Esophagus muscularis mucosa (tissue), 4 donors: ENCODE results near the gene PPP2R5C. TPM values are rescaled to one million over a fixed set of nuclear protein-coding genes. Genes with fewer than 3 reads are reported as not detected.

Source experiments
- DNase-seq: peaks from one replicate; pipeline ENCODE4 v3.0.0-alpha.2; 2017; ENCODE audit errors: extremely low spot score
- H3K27ac ChIP-seq, 4 donors: fragments of 200-600 bp; sonication (generic); replicated peaks in 1 of 4; 1 replicate in 3 of 4; 2 replicates in 1 of 4; pipeline ENCODE4 v1.5.1; 2016 to 2019; ENCODE audit warnings: mild to moderate bottlenecking in 1 of 4
- H3K27me3 ChIP-seq, 4 donors: fragments of 200-600 bp; sonication (generic); one replicate each; pipeline versions ENCODE4 v1.5.1 to v1.6.0; 2016 to 2019
- H3K36me3 ChIP-seq, 4 donors: fragments of 200-600 bp; sonication (generic); one replicate each; pipeline ENCODE4 v1.5.1; 2016 to 2019
- H3K4me1 ChIP-seq, 4 donors: fragments of 200-600 bp; sonication (generic); one replicate each; pipeline ENCODE4 v1.5.1; 2016 to 2019
- H3K4me3 ChIP-seq, 4 donors: fragments of 200-600 bp; sonication (generic); 1 replicate in 2 of 4; 2 replicates in 2 of 4; pipeline ENCODE4 v1.5.1; 2016 to 2019; ENCODE audit warnings: mild to moderate bottlenecking in 4 of 4, moderate library complexity in 1 of 4
- H3K9me3 ChIP-seq, 4 donors: fragments of 200-600 bp; sonication (generic); 1 replicate in 3 of 4; 2 replicates in 1 of 4; pipeline ENCODE4 v1.5.1; 2016 to 2019
- CTCF ChIP-seq, 3 experiments: fragments of 200-600 bp in 2 of 3; fragments of 450-650 bp in 1 of 3; sonication (generic) in 2 of 3; IDR thresholded peaks; one replicate each; pipeline ENCODE4 v1.5.1; 2017 to 2019; ENCODE audit warnings: antibody characterized with exemption in 3 of 3, mild to moderate bottlenecking in 2 of 3, moderate library complexity in 1 of 3
- EP300 ChIP-seq: sonication (generic); formaldehyde crosslinking; IDR thresholded peaks from one replicate; pipeline ENCODE4 v1.6.1; 2017; ENCODE audit warnings: antibody characterized with exemption
- POLR2A ChIP-seq: fragments of 450-650 bp; IDR thresholded peaks from one replicate; pipeline ENCODE4 v1.6.1; 2017; ENCODE audit warnings: antibody characterized with exemption, moderate library complexity, mild to moderate bottlenecking, low read depth
- POLR2AphosphoS5 ChIP-seq, 2 donors: sonication (generic); formaldehyde crosslinking; IDR thresholded peaks; one replicate each; pipeline ENCODE4 v1.6.1; 2017; ENCODE audit warnings: antibody characterized with exemption in 2 of 2
- WGBS: methylation state at CpG from one replicate; pipeline ENCODE4 v1.1.5; 2018; 5-methylcytosine and 5-hydroxymethylcytosine counted together
- intact Hi-C: fragments of 100-400 bp; cut with DNase I; formaldehyde crosslinking; loops from one replicate; pipeline ENCODE4 v1.15.1; 2023
- total RNA-seq, 4 donors: library from RNA; depleted of rRNA; stranded (reverse); fragments of >200 nt; gene quantifications; one replicate each; pipeline versions ENCODE4 v1.1.0 to v1.2.1, GENCODE V29; 2016

The PPP2R5C gene
- total RNA-seq, 4 donors from 2014 or later, result 103 to 142 (median 131) TPM

- TF ChIP-seq EP300, result no peak
- TF ChIP-seq CTCF (IDR thresholded peaks at IDR 0.05), result no peak
- no peak for TF ChIP-seq POLR2A
- TF ChIP-seq POLR2AphosphoS5 (IDR thresholded peaks at IDR 0.05), result no peak
Observed at GRCh38 chr14:101839236-101839635, 77.7 kb downstream of the PPP2R5C start.

GRCh38 chr14:101839661-101840060, 78.2 kb downstream of the PPP2R5C start:
- no peaks in the 10 kb centered on the region for H3K27me3 ChIP-seq
- intact Hi-C loops, result loop anchor here (5.0 kb wide), 1 partner anchor 72 kb away; no protein-coding TSS in a partner anchor
- H3K27ac ChIP-seq, result peak overlapping the region in 1 of 4 donors; percentile 26
- no peak for TF ChIP-seq EP300
- TF ChIP-seq POLR2A, result no peak
- H3K4me3 ChIP-seq, result no peak overlapping the region
- peaks cover 0 to 3% (median 0%) of the 10 kb centered on the region in 4 donors for H3K36me3 ChIP-seq
- DNase-seq, result no peak
- WGBS, result 87% methylated on average over 6 of the region's 6 CpGs
- peaks cover 42 to 85% (median 62%) of the 10 kb centered on the region in 4 donors for H3K4me1 ChIP-seq
- no peaks in the 10 kb centered on the region for H3K9me3 ChIP-seq

More at GRCh38 chr14:101839236-101839635, 77.7 kb downstream of the PPP2R5C start:
- peaks cover 46 to 85% (median 63%) of the 10 kb centered on the region in 4 donors for H3K4me1 ChIP-seq
- H3K27ac ChIP-seq, result peak overlapping the region in 1 of 4 donors; percentile 26
- H3K4me3 ChIP-seq, result no peak overlapping the region
- no peaks in the 10 kb centered on the region for H3K27me3 ChIP-seq
- peaks cover 0 to under 1% (median 0%) of the 10 kb centered on the region in 4 donors for H3K36me3 ChIP-seq
- intact Hi-C loops, result no loop called here
- DNase-seq, result no peak
- WGBS, result 78% methylated on average over 11 of the region's 11 CpGs
- H3K9me3 ChIP-seq, result no peaks in the 10 kb centered on the region

- WGBS, result 72% methylated on average over 5 of the region's 5 CpGs
- intact Hi-C loops, result loop anchor here (5.0 kb wide), 1 partner anchor 74 kb away; no protein-coding TSS in a partner anchor
- TF ChIP-seq EP300 (no peak), POLR2AphosphoS5 (IDR thresholded peaks at IDR 0.05) (no peak), POLR2A (no peak), CTCF (IDR thresholded peaks at IDR 0.05) (no peak)
- Histone ChIP-seq H3K36me3 (peaks cover 0 to 5% (median 0%) of the 10 kb centered on the region in 4 donors), H3K27me3 (no peaks in the 10 kb centered on the region), H3K4me3 (no peak overlapping the region), H3K27ac (no peak overlapping the region), H3K9me3 (no peaks in the 10 kb centered on the region), H3K4me1 (peaks cover 30 to 82% (median 51%) of the 10 kb centered on the region in 4 donors)
- no peak for DNase-seq
Observed at GRCh38 chr14:101840649-101841369, 79.3 kb downstream of the PPP2R5C start.

- H3K9me3 ChIP-seq, result no peaks in the 10 kb centered on the region
- 75% methylated on average over 3 of the region's 3 CpGs for WGBS
- DNase-seq, result no peak
- H3K27me3 ChIP-seq, result no peaks in the 10 kb centered on the region
- intact Hi-C loops, result loop anchor here (5.0 kb wide), 1 partner anchor 76 kb away; no protein-coding TSS in a partner anchor
- no peak overlapping the region for H3K27ac ChIP-seq
- H3K36me3 ChIP-seq, result peaks cover 0 to 5% (median 0%) of the 10 kb centered on the region in 4 donors
- TF ChIP-seq CTCF (IDR thresholded peaks at IDR 0.05) (no peak), EP300 (no peak), POLR2A (no peak)
- no peak overlapping the region for H3K4me3 ChIP-seq
- H3K4me1 ChIP-seq, result peaks cover 8 to 64% (median 34%) of the 10 kb centered on the region in 4 donors
Observed at GRCh38 chr14:101843038-101843437, 81.5 kb downstream of the PPP2R5C start.

GRCh38 chr14:101843665-101844064, 82.2 kb downstream of the PPP2R5C start:
- peaks cover 4 to 59% (median 28%) of the 10 kb centered on the region in 4 donors for H3K4me1 ChIP-seq
- intact Hi-C loops, result loop anchor here (5.0 kb wide), 1 partner anchor 76 kb away; no protein-coding TSS in a partner anchor
- H3K36me3 ChIP-seq, result peaks cover 0 to 5% (median 0%) of the 10 kb centered on the region in 4 donors
- 73% methylated on average over 7 of the region's 7 CpGs for WGBS
- H3K9me3 ChIP-seq, result no peaks in the 10 kb centered on the region
- DNase-seq, result no peak
- H3K27ac ChIP-seq, result no peak overlapping the region
- no peak overlapping the region for H3K4me3 ChIP-seq
- TF ChIP-seq POLR2A, result no peak
- no peak for TF ChIP-seq EP300
- TF ChIP-seq CTCF (IDR thresholded peaks at IDR 0.05), result peak; percentile 22 to 36 (median 30)
- no peaks in the 10 kb centered on the region for H3K27me3 ChIP-seq
